Left ventricle myocardium inferior (tissue), 1 donor: ENCODE results near the gene ENDOU. TPM values are rescaled to one million over a fixed set of nuclear protein-coding genes. Genes with fewer than 3 reads are reported as not detected.

ENCODE experiments used
- DNase-seq: peaks from one replicate; pipeline ENCODE4 v3.0.0-alpha.2; 2020
- H3K27ac ChIP-seq: fragments of 200-600 bp; replicated peaks from 2 replicates; pipeline ENCODE4 v1.8.0; 2021
- H3K27me3 ChIP-seq: fragments of 200-600 bp; 2 replicates; pipeline ENCODE4 v1.8.0; 2021; ENCODE audit warnings: low read depth
- H3K36me3 ChIP-seq: fragments of 200-600 bp; 2 replicates; pipeline ENCODE4 v1.8.0; 2021
- H3K4me1 ChIP-seq: fragments of 200-600 bp; 2 replicates; pipeline ENCODE4 v1.8.0; 2021
- H3K4me3 ChIP-seq: fragments of 200-600 bp; 2 replicates; pipeline ENCODE4 v1.8.0; 2021; ENCODE audit warnings: mild to moderate bottlenecking, moderate library complexity
- H3K9me3 ChIP-seq: fragments of 200-600 bp; replicated peaks from 2 replicates; pipeline ENCODE4 v1.8.0; 2021
- CTCF ChIP-seq: fragments of 200-600 bp; IDR thresholded peaks from 2 replicates; pipeline ENCODE4 v1.8.0; 2021; ENCODE audit warnings: antibody characterized with exemption, mild to moderate bottlenecking, borderline replicate concordance
- intact Hi-C: fragments of 100-400 bp; cut with micrococcal nuclease; formaldehyde crosslinking; loops from one replicate; pipeline ENCODE4 v1.11.0; 2022
- total RNA-seq: library from RNA; stranded (reverse); fragmentation: NEBNext Ultra II Directional; extraction: Animal tissue kit (Norgen Biotek cat#: 25700); gene quantifications from one replicate; pipeline ENCODE4 v1.2.1, GENCODE V29; 2021
- donor health status: DM: no; HTN: yes; CAD: no; lungs with severe emphysema.

Gene ENDOU
- total RNA-seq, 1 donor from 2014 or later = 0.49 TPM

- H3K9me3 ChIP-seq = no peaks in the 10 kb centered on the region
- H3K36me3 ChIP-seq = no peaks in the 10 kb centered on the region
- H3K4me3 ChIP-seq = no peak overlapping the region
- H3K27me3 ChIP-seq = no peaks in the 10 kb centered on the region
- H3K4me1 ChIP-seq = peaks cover 86% of the 10 kb centered on the region
- H3K27ac ChIP-seq = peak overlapping the region; percentile 92
- intact Hi-C loops = no loop called here
- TF ChIP-seq CTCF = no peak
- no peak for DNase-seq
These were observed 14.0 kb upstream of the ENDOU start for GRCh38 chr12:47739297-47739696.

- Histone ChIP-seq H3K4me1 (peaks cover 95% of the 10 kb centered on the region), H3K27ac (peak overlapping the region; percentile 92), H3K27me3 (no peaks in the 10 kb centered on the region), H3K4me3 (peak overlapping the region; percentile 17), H3K9me3 (no peaks in the 10 kb centered on the region), H3K36me3 (no peaks in the 10 kb centered on the region)
- intact Hi-C loops = no loop called here
- no peak for TF ChIP-seq CTCF
- DNase-seq = no peak
These were observed 12.8 kb upstream of the ENDOU start for GRCh38 chr12:47737936-47738594.

GRCh38 chr12:47736877-47737676, 11.8 kb upstream of the ENDOU start:
- H3K27ac ChIP-seq = peak overlapping the region; percentile 92
- no peaks in the 10 kb centered on the region for H3K36me3 ChIP-seq
- peak overlapping the region; percentile 37 for H3K4me3 ChIP-seq
- intact Hi-C loops = no loop called here
- H3K27me3 ChIP-seq = no peaks in the 10 kb centered on the region
- TF ChIP-seq CTCF = no peak
- no peaks in the 10 kb centered on the region for H3K9me3 ChIP-seq
- DNase-seq = peak; percentile 91
- H3K4me1 ChIP-seq = peaks cover 99% of the 10 kb centered on the region

GRCh38 chr12:47736216-47736615, 10.9 kb upstream of the ENDOU start:
- H3K4me1 ChIP-seq = peaks cover 99% of the 10 kb centered on the region
- no peak for DNase-seq
- intact Hi-C loops = no loop called here

GRCh38 chr12:47735649-47736048, 10.4 kb upstream of the ENDOU start:
- no peak overlapping the region for H3K4me3 ChIP-seq
- intact Hi-C loops = no loop called here
- no peak for TF ChIP-seq CTCF
- peaks cover 99% of the 10 kb centered on the region for H3K4me1 ChIP-seq
- H3K9me3 ChIP-seq = no peaks in the 10 kb centered on the region
- peak overlapping the region; percentile 92 for H3K27ac ChIP-seq
- H3K36me3 ChIP-seq = no peaks in the 10 kb centered on the region
- DNase-seq = no peak
- H3K27me3 ChIP-seq = no peaks in the 10 kb centered on the region

More at GRCh38 chr12:47736216-47736615, 10.9 kb upstream of the ENDOU start:
- TF ChIP-seq CTCF = no peak
- H3K27me3 ChIP-seq = no peaks in the 10 kb centered on the region
- peak overlapping the region; percentile 92 for H3K27ac ChIP-seq
- H3K4me3 ChIP-seq = peak overlapping the region; percentile 37
- H3K9me3 ChIP-seq = no peaks in the 10 kb centered on the region
- no peaks in the 10 kb centered on the region for H3K36me3 ChIP-seq
